SU-DHL-6 (cell line): Measurements from ENCODE around the gene MAP1S.

Source experiments
- CTCF ChIP-seq: fragments of 200-600 bp; sonication (generic); IDR thresholded peaks from one replicate; pipeline ENCODE4 v1.5.1; 2017; ENCODE audit warnings: antibody characterized with exemption, mild to moderate bottlenecking, low read length, moderate library complexity; ENCODE audit not compliant: insufficient read depth, poor library complexity, severe bottlenecking
- EZH2phosphoT487 ChIP-seq: fragments of 200-600 bp; sonication (generic), shearing (Covaris generic); conservative IDR thresholded peaks from 2 replicates; pipeline ENCODE4 v1.6.1; 2018; ENCODE audit warnings: mild to moderate bottlenecking, antibody characterized with exemption, low read length, moderate library complexity, mixed read lengths

GRCh38 chr19:17721821-17722220 lies 2.5 kb downstream of the MAP1S start:
- TF ChIP-seq CTCF (no peak), EZH2phosphoT487 (no peak)
